A549 treated with ZK216348 at 1 μM for 4 hours (cell line): ENCODE measurements around the gene VSTM1. TPM values are rescaled to one million over a fixed set of nuclear protein-coding genes. Genes with fewer than 3 reads are reported as not detected.

Experiments
- total RNA-seq: library from RNA; stranded (reverse); fragments of 200-300 nt; extraction: Qiagen RNA extraction; gene quantifications from 5 replicates; pipeline ENCODE4 v1.2.3, GENCODE V29; 2022; ENCODE audit warnings: low read depth

Gene VSTM1
- total RNA-seq = 0.55 to 0.92 TPM (median 0.78 TPM) in 3 of 5 replicates, not detected in the others

GRCh38 chr19:54063350-54064116, at the start of gene VSTM1:
TSS of gene VSTM1 (minus strand) at chr19:54063897. CDS start at chr19:54063777, 120 bp downstream.

GRCh38 chr19:54102421-54103169, 38.9 kb upstream of the VSTM1 start, which contains the start of gene NDUFA3:
TSS of gene NDUFA3 (plus strand) at chr19:54102855. CDS start at chr19:54102879, 24 bp downstream.

GRCh38 chr19:54100561-54100960, 36.9 kb upstream of the VSTM1 start, which contains the start of gene OSCAR:
TSS of gene OSCAR (minus strand) at chr19:54100803. CDS start at chr19:54100792, 11 bp downstream.

GRCh38 chr19:54081032-54081431, 17.3 kb upstream of the VSTM1 start, which contains the start of gene TARM1:
TSS of gene TARM1 (minus strand) at chr19:54081365. CDS start at chr19:54081340, 25 bp downstream.

GRCh38 chr19:53991224-53992113, 72.2 kb downstream of the VSTM1 start, which contains the start of gene CACNG6:
TSS of gene CACNG6 (plus strand) at chr19:53991637. CDS start at chr19:53992878, 1,241 bp downstream.

Other genes with a start within 250 kb of the VSTM1 start
- 0.04 TPM in 1 of 5 replicates, not detected in the others for gene NLRP12, start 239.6 kb downstream of the VSTM1 start, total RNA-seq
- 191 to 352 TPM (median 290 TPM) in 5 replicates for gene MYADM, start 196.0 kb downstream of the VSTM1 start, total RNA-seq
- gene PRKCG, start 181.7 kb downstream of the VSTM1 start, total RNA-seq = 3.4 to 6.7 TPM (median 6.0 TPM) in 5 replicates
- 4.6 to 10.0 TPM (median 9.4 TPM) in 5 replicates for gene CACNG7, start 154.6 kb downstream of the VSTM1 start, total RNA-seq
- 0.83 to 1.4 TPM (median 1.4 TPM) in 5 replicates for gene CACNG8, start 101.0 kb downstream of the VSTM1 start, total RNA-seq
- 7.7 to 12.8 TPM (median 12.1 TPM) in 5 replicates for gene CACNG6, start 72.3 kb downstream of the VSTM1 start, total RNA-seq
- not detected in 5 replicates for gene TARM1, start 17.5 kb upstream of the VSTM1 start, total RNA-seq
- 0.25 to 0.41 TPM (median 0.33 TPM) in 5 replicates for gene OSCAR, start 36.9 kb upstream of the VSTM1 start, total RNA-seq
- 211 to 296 TPM (median 232 TPM) in 5 replicates for gene NDUFA3, start 39.0 kb upstream of the VSTM1 start, total RNA-seq
- 19.8 to 27.0 TPM (median 21.7 TPM) in 5 replicates for gene TFPT, start 51.8 kb upstream of the VSTM1 start, total RNA-seq
- gene PRPF31, start 51.9 kb upstream of the VSTM1 start, total RNA-seq = 105 to 128 TPM (median 113 TPM) in 5 replicates
- gene CNOT3, start 73.9 kb upstream of the VSTM1 start, total RNA-seq = 51.6 to 72.5 TPM (median 70.4 TPM) in 5 replicates
- 7.9 to 9.8 TPM (median 8.4 TPM) in 5 replicates for gene LENG1, start 95.8 kb upstream of the VSTM1 start, total RNA-seq
- gene TMC4, start 109.3 kb upstream of the VSTM1 start, total RNA-seq = 1.5 to 2.8 TPM (median 1.6 TPM) in 5 replicates
- 91.3 to 177 TPM (median 147 TPM) in 5 replicates for gene MBOAT7, start 125.7 kb upstream of the VSTM1 start, total RNA-seq
- 69.8 to 130 TPM (median 119 TPM) in 5 replicates for gene TSEN34, start 127.4 kb upstream of the VSTM1 start, total RNA-seq
- 1,924 to 2,379 TPM (median 2,180 TPM) in 5 replicates for gene RPS9, start 137.0 kb upstream of the VSTM1 start, total RNA-seq
- 0.07 to 0.24 TPM (median 0.14 TPM) in 4 of 5 replicates, not detected in the other for gene LILRB3, start 159.1 kb upstream of the VSTM1 start, total RNA-seq
- gene LILRA6, start 178.9 kb upstream of the VSTM1 start, total RNA-seq = 0.09 TPM in 1 of 5 replicates, not detected in the others
- 0.04 TPM in 1 of 5 replicates, not detected in the others for gene LILRB5, start 193.4 kb upstream of the VSTM1 start, total RNA-seq
- gene LILRB2, start 217.2 kb upstream of the VSTM1 start, total RNA-seq = 0.05 to 0.14 TPM (median 0.05 TPM) in 3 of 5 replicates, not detected in the others
- not detected in 5 replicates for gene LILRA5, start 249.3 kb upstream of the VSTM1 start, total RNA-seq